ENCODE results near the gene ARHGAP12.
A peak's percentile ranks its signal among the peaks of the same experiment; 100 is the strongest.

The ARHGAP12 gene

DNA sequence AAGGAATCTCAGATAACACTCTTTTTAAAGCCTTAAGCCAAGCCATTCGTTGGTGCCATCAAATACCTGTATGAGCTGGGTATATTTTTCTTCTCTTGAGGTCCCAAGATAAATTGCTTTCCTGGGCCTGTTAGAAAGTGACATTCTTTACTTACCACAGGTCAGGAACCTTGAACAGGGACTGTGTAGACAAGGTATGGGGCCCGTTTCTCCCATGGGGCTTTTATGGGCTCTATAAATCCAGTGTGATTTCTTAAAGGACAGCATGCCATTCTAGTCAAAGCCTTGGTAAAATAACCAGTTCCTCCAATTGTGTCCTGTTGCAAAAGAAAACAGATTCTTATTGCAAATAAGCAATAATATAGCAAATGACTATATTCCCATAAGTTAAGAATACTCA lies 24.8 kb upstream of the ARHGAP12 start (continued):
- TF ChIP-seq WT1 (tag by site-specific recombination; IDR thresholded peaks at IDR 0.05): no peak
- no peak for TF ChIP-seq HOXC10 (CRISPR knock-in tag; IDR thresholded peaks at IDR 0.05)
- TF ChIP-seq GLIS1 (tag by site-specific recombination; IDR thresholded peaks at IDR 0.05): no peak
- TF ChIP-seq ZNF133 (tag by site-specific recombination; IDR thresholded peaks at IDR 0.05): no peak
- TF ChIP-seq ZNF701 (tag by site-specific recombination; IDR thresholded peaks at IDR 0.05): no peak
- TF ChIP-seq, protein P1, sequence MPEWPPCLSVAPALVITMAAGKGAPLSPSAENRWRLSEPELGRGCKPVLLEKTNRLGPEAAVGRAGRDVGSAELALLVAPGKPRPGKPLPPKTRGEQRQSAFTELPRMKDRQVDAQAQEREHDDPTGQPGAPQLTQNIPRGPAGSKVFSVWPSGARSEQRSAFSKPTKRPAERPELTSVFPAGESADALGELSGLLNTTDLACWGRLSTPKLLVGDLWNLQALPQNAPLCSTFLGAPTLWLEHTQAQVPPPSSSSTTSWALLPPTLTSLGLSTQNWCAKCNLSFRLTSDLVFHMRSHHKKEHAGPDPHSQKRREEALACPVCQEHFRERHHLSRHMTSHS (tag by site-specific recombination; IDR thresholded peaks at IDR 0.05): no peak
- no peak for TF ChIP-seq ZNF155 (tag by site-specific recombination; IDR thresholded peaks at IDR 0.05)

DNA sequence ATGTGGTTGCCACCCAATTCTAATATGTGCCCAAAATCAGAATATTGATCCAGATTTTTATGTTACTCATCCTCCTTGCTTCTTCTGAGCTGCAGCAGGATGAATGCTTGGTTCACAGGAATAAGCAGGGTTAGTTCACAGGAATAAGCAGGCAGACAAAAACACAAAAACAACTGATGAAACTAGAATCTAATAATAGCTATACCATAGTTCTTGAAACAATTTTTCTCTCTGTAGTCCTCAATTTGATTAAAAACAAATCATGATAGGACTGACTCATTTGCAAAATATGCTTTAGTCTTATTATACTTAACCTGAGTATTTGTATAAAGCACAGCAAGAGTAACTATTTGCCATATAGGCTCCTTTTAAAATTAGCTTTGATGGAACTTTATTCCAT lies 24.4 kb upstream of the ARHGAP12 start:
- Histone ChIP-seq H3K4me1 (ENCODE audit: control insufficient read depth, insufficient read depth, low read length) (0 out of 2 replicates have a peak, but pooled peaks cover 2% of the 10 kb centered on the region), H3K4me3 (ENCODE audit: low read depth, low read length) (no peak overlapping the region), H3K9me3 (ENCODE audit: control insufficient read depth, insufficient read depth, low read depth, low read length) (no peaks in the 10 kb centered on the region), H3K36me3 (ENCODE audit: control insufficient read depth in 2 of 2, insufficient read depth in 1 of 2, low read length in 2 of 2) (no peaks in the 10 kb centered on the region), H3K27ac (ENCODE audit: extremely low read depth, low read depth, low read length) (no peak overlapping the region)
- no peak for TF ChIP-seq ZNF302 (tag by site-specific recombination; IDR thresholded peaks at IDR 0.05; ENCODE audit: low read depth)
- ChIA-PET POLR2A (no interaction called here), CTCF (interaction anchor here (1.4 to 1.5 kb wide), 2 partner anchors 52 to 91 kb away, joined by 6 read pairs; no protein-coding TSS in a partner anchor)

DNA sequence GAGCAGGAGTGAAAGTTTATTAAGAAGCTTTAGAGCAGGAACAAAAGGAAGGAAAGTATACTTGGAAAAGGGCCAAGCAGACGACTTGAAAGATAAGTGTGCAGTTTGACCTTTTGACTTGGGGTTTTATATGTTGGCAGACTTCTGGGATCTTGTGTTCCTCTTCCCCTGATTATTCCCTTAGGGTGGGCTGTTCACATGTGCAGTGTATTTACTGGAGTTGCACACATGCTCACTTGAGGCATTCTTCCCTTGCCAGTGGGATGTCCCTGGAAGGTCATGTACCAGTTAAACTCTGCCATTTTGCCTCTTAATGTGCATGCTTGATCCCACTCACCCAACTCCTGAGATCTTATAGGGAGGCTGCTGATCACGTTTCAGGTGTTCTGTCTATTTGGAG lies 23.4 kb upstream of the ARHGAP12 start:
- CTCF ChIA-PET: interaction anchor here (1.4 to 1.5 kb wide), 2 partner anchors 53 to 90 kb away, joined by 6 read pairs; no protein-coding TSS in a partner anchor
- Histone ChIP-seq H3K4me1 (ENCODE audit: control insufficient read depth, insufficient read depth, low read length) (0 out of 2 replicates have a peak, but pooled peaks cover 2% of the 10 kb centered on the region), H3K36me3 (ENCODE audit: control insufficient read depth in 2 of 2, insufficient read depth in 1 of 2, low read length in 2 of 2) (no peaks in the 10 kb centered on the region), H3K4me3 (ENCODE audit: low read depth, low read length) (no peak overlapping the region), H3K27ac (ENCODE audit: extremely low read depth, low read depth, low read length) (no peak overlapping the region), H3K9me3 (ENCODE audit: control insufficient read depth, insufficient read depth, low read depth, low read length) (no peaks in the 10 kb centered on the region)
- TF ChIP-seq, protein P2, sequence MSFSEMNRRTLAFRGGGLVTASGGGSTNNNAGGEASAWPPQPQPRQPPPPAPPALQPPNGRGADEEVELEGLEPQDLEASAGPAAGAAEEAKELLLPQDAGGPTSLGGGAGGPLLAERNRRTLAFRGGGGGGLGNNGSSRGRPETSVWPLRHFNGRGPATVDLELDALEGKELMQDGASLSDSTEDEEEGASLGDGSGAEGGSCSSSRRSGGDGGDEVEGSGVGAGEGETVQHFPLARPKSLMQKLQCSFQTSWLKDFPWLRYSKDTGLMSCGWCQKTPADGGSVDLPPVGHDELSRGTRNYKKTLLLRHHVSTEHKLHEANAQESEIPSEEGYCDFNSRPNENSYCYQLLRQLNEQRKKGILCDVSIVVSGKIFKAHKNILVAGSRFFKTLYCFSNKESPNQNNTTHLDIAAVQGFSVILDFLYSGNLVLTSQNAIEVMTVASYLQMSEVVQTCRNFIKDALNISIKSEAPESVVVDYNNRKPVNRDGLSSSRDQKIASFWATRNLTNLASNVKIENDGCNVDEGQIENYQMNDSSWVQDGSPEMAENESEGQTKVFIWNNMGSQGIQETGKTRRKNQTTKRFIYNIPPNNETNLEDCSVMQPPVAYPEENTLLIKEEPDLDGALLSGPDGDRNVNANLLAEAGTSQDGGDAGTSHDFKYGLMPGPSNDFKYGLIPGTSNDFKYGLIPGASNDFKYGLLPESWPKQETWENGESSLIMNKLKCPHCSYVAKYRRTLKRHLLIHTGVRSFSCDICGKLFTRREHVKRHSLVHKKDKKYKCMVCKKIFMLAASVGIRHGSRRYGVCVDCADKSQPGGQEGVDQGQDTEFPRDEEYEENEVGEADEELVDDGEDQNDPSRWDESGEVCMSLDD (tag by site-specific recombination; IDR thresholded peaks at IDR 0.05): no peak
- TF ChIP-seq ZNF10 (tag by site-specific recombination; IDR thresholded peaks at IDR 0.05): peak; percentile 48; the same call in 1 of the 2 replicates
- TF ChIP-seq, protein P3, sequence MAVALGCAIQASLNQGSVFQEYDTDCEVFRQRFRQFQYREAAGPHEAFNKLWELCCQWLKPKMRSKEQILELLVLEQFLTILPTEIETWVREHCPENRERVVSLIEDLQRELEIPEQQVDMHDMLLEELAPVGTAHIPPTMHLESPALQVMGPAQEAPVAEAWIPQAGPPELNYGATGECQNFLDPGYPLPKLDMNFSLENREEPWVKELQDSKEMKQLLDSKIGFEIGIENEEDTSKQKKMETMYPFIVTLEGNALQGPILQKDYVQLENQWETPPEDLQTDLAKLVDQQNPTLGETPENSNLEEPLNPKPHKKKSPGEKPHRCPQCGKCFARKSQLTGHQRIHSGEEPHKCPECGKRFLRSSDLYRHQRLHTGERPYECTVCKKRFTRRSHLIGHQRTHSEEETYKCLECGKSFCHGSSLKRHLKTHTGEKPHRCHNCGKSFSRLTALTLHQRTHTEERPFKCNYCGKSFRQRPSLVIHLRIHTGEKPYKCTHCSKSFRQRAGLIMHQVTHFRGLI (tag by site-specific recombination; IDR thresholded peaks at IDR 0.05): no peak
- TF ChIP-seq, protein P4, sequence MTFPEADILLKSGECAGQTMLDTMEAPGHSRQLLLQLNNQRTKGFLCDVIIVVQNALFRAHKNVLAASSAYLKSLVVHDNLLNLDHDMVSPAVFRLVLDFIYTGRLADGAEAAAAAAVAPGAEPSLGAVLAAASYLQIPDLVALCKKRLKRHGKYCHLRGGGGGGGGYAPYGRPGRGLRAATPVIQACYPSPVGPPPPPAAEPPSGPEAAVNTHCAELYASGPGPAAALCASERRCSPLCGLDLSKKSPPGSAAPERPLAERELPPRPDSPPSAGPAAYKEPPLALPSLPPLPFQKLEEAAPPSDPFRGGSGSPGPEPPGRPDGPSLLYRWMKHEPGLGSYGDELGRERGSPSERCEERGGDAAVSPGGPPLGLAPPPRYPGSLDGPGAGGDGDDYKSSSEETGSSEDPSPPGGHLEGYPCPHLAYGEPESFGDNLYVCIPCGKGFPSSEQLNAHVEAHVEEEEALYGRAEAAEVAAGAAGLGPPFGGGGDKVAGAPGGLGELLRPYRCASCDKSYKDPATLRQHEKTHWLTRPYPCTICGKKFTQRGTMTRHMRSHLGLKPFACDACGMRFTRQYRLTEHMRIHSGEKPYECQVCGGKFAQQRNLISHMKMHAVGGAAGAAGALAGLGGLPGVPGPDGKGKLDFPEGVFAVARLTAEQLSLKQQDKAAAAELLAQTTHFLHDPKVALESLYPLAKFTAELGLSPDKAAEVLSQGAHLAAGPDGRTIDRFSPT (tag by site-specific recombination; IDR thresholded peaks at IDR 0.05): no peak
- POLR2A ChIA-PET: no interaction called here

DNA sequence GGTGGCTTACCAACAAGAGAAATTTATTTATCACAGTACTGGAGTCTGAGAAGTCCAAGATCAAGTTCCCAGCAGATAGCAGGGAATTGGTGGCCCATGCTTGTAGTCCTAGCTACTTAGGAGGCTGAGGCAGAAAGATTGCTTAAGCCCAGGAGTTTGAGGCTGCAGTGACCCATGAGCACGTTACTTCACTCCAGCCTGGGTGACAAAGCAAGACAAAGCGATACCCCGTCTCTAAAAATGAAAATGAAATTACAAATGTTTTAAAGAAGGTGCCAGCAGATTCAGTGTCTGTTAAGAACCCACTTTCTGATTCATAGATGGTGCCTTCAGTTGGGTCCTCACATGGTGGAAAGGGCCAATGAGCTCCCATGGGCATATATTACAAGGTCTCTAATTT lies 20.6 kb upstream of the ARHGAP12 start:
- no peak overlapping the region for H3K27ac ChIP-seq (ENCODE audit: extremely low read depth, low read depth, low read length)
- peaks cover 5% of the 10 kb centered on the region; the same call in 1 of the 2 replicates for H3K4me1 ChIP-seq (ENCODE audit: control insufficient read depth, insufficient read depth, low read length)
- H3K9me3 ChIP-seq (ENCODE audit: control insufficient read depth, insufficient read depth, low read depth, low read length): no peaks in the 10 kb centered on the region
- no peak for TF ChIP-seq SCRT1 (tag by site-specific recombination; IDR thresholded peaks at IDR 0.05; ENCODE audit: borderline replicate concordance)
- H3K4me3 ChIP-seq (ENCODE audit: low read depth, low read length): no peak overlapping the region
- no peaks in the 10 kb centered on the region for H3K36me3 ChIP-seq (ENCODE audit: control insufficient read depth in 2 of 2, insufficient read depth in 1 of 2, low read length in 2 of 2)
- POLR2A ChIA-PET: no interaction called here
- CTCF ChIA-PET: interaction anchor here (0.6 to 2.7 kb wide), 4 partner anchors 13 to 87 kb away, joined by 3 to 34 read pairs (median 4); no protein-coding TSS in a partner anchor
